ENCODE results near the gene CRYBA2. TPM values are rescaled to one million over a fixed set of nuclear protein-coding genes. Genes with fewer than 3 reads are reported as not detected.

CRYBA2 gene
- total and polyA plus RNA-seq, 9 of the 15 experiments (the other 6 are each of a cell fraction or from before 2014, with no cell fraction given), result 0.11 to 1.8 (median 0.62) TPM; not detected in 5

- intact Hi-C loops (cut with micrococcal nuclease), result no loop called here
Measured at GRCh38 chr2:219041252-219041651, 48.0 kb upstream of the CRYBA2 start, which contains the start of gene CFAP65. Gene CFAP65 (minus strand): TSS chr2:219041516. CDS start chr2:219039048, 2,468 bp downstream.

More at GRCh38 chr2:219041252-219041651, 48.0 kb upstream of the CRYBA2 start, which contains the start of gene CFAP65:
- FAIRE-seq (no peak), DNase-seq (ENCODE audit: extremely low read depth in 1 of 4, low spot score in 3 of 4) (peak; percentile 5 to 20 (median 14)), ATAC-seq (no peak)
- no peaks in the 10 kb centered on the region for H3K36me3 ChIP-seq (ENCODE audit: control insufficient read depth, insufficient read depth, low read length)
- 2% methylated on average over 18 of the region's 21 CpGs for WGBS (ENCODE audit: insufficient coverage, low coverage, missing lambda C conversion rate)
- H4K20me1 ChIP-seq (replicated peaks; ENCODE audit: control insufficient read depth, insufficient read depth, low read length), result no peaks in the 10 kb centered on the region
- H3K4me1 ChIP-seq (replicated peaks in 1 of 2; ENCODE audit: control insufficient read depth in 2 of 2, insufficient read depth in 2 of 2, low read length in 2 of 2), result no peaks in the 10 kb centered on the region
- BruUV-seq (replicated peaks), result no TSS peak
- H3K27ac ChIP-seq (ENCODE audit: extremely low read depth, low read depth, low read length), result no peak within 1 kb of the TSS
- no peaks in the 10 kb centered on the region for H3K9me3 ChIP-seq (replicated peaks; ENCODE audit: control insufficient read depth, insufficient read depth, low read depth, low read length)
- H3K9me1 ChIP-seq (ENCODE audit: control insufficient read depth, insufficient read depth, low read length), result peaks cover 3% of the 10 kb centered on the region
- no peak within 1 kb of the TSS for H2AFZ ChIP-seq (ENCODE audit: low read depth, low read length)
- ChIA-PET CTCF (ENCODE audit: low intra/inter-chr PET ratio) (no interaction called here), POLR2A (interaction anchor here (0.9 to 1.6 kb wide), 3 partner anchors 12 to 32 kb away, joined by 4 read pairs; no protein-coding TSS in a partner anchor)
- no peak within 1 kb of the TSS for H3K9ac ChIP-seq (ENCODE audit: insufficient read depth in 1 of 2, low read depth in 2 of 2, low read length in 2 of 2)
- no peak within 1 kb of the TSS for H3K4me2 ChIP-seq (ENCODE audit: insufficient read depth, low read length)
- in situ Hi-C loops (cut with MboI), result no loop called here
- H3K79me2 ChIP-seq (ENCODE audit: control insufficient read depth, insufficient read depth, low read length), result no peaks in the 10 kb centered on the region
- TF ChIP-seq RFX1 (IDR thresholded peaks at IDR 0.05) (peak; percentile 84), HES1 (IDR thresholded peaks at IDR 0.05; ENCODE audit: low read depth) (no peak), ZNF407 (IDR thresholded peaks at IDR 0.05; ENCODE audit: low read depth) (peak; percentile 89), MTA3 (IDR thresholded peaks at IDR 0.05; ENCODE audit: borderline replicate concordance) (peak; percentile 35; the same call in 1 of the 2 replicates), HCFC1 (IDR thresholded peaks at IDR 0.05; ENCODE audit: low read depth, low read length) (0 out of 2 replicates have a peak, but pooled peaks have one; percentile 14), YY1 (IDR thresholded peaks at IDR 0.05; ENCODE audit: borderline replicate concordance in 1 of 3, control insufficient read depth in 1 of 3, extremely low read depth in 1 of 3, insufficient read depth in 3 of 3, insufficient read length in 1 of 3, insufficient replicate concordance in 2 of 3, low read depth in 1 of 3, low read length in 2 of 3) (peak in 2 of 3 experiments; percentile 21 to 45), LARP7 (IDR thresholded peaks at IDR 0.05) (no peak), SIN3A (IDR thresholded peaks at IDR 0.05; ENCODE audit: borderline replicate concordance in 2 of 2, control insufficient read depth in 1 of 2, low read depth in 2 of 2, low read length in 2 of 2) (peak in 1 of 2 experiments; percentile 73; a peak in 1 of 4 replicates)
- H3K27me3 ChIP-seq (ENCODE audit: control insufficient read depth in 2 of 2, insufficient read depth in 2 of 2, low read length in 2 of 2), result peaks cover 3 to 28% of the 10 kb centered on the region in 2 experiments; a peak in 3 of 5 replicates
- H3K4me3 ChIP-seq, result no peak within 1 kb of the TSS

Measured in K562 (cell line).